Mesendoderm (in vitro differentiated cells): Measurements from ENCODE around the gene MTPN.

Experiments used
- DNase-seq: peaks from one replicate; pipeline ENCODE4 v3.0.0; 2013
- H2AK5ac ChIP-seq: 2 replicates; pipeline ENCODE4 v1.6.1; 2013; ENCODE audit warnings: low read length, inconsistent platforms
- H2BK120ac ChIP-seq: 2 replicates; pipeline ENCODE4 v1.6.1; 2013; ENCODE audit warnings: low read depth, mild to moderate bottlenecking, low read length, moderate library complexity, mixed read lengths
- H2BK15ac ChIP-seq: replicated peaks from 2 replicates; pipeline ENCODE4 v1.6.1; 2013; ENCODE audit warnings: low read depth, mild to moderate bottlenecking, moderate library complexity
- H2BK5ac ChIP-seq: 2 replicates; pipeline ENCODE4 v1.6.1; 2013; ENCODE audit warnings: low read length, inconsistent platforms
- H3K18ac ChIP-seq: 2 replicates; pipeline ENCODE4 v1.6.1; 2013; ENCODE audit warnings: mild to moderate bottlenecking, low read length, mixed read lengths
- H3K23ac ChIP-seq: one replicate; pipeline ENCODE4 v1.6.1; 2013; ENCODE audit warnings: low read length
- H3K27ac ChIP-seq: 2 replicates; pipeline ENCODE4 v1.5.1; 2013; ENCODE audit warnings: low read depth, mild to moderate bottlenecking, inconsistent platforms, low read length, moderate library complexity
- H3K27me3 ChIP-seq: 2 replicates; pipeline ENCODE4 v1.6.1; 2013; ENCODE audit warnings: low read length, control low read depth, mild to moderate bottlenecking, inconsistent platforms; ENCODE audit not compliant: insufficient read depth, poor library complexity
- H3K36me3 ChIP-seq: 2 replicates; pipeline ENCODE4 v1.6.1; 2013; ENCODE audit warnings: low read length, inconsistent platforms; ENCODE audit not compliant: control insufficient read depth, insufficient read depth
- H3K4ac ChIP-seq: one replicate; pipeline ENCODE4 v1.6.1; 2013; ENCODE audit warnings: low read depth, mild to moderate bottlenecking, low read length, moderate library complexity
- H3K4me1 ChIP-seq: 2 replicates; pipeline ENCODE4 v1.6.1; 2013; ENCODE audit warnings: low read depth, low read length, inconsistent platforms; ENCODE audit not compliant: control insufficient read depth
- H3K4me2 ChIP-seq: 2 replicates; pipeline ENCODE4 v1.6.1; 2013; ENCODE audit warnings: low read length
- H3K4me3 ChIP-seq: 2 replicates; pipeline ENCODE4 v1.5.1; 2013; ENCODE audit warnings: mild to moderate bottlenecking, low read length
- H3K56ac ChIP-seq: one replicate; pipeline ENCODE4 v1.6.1; 2013; ENCODE audit warnings: low read length
- H3K79me1 ChIP-seq: 2 replicates; pipeline ENCODE4 v1.6.1; 2013; ENCODE audit warnings: low read length, inconsistent platforms
- H3K79me2 ChIP-seq: 2 replicates; pipeline ENCODE4 v1.6.1; 2013; ENCODE audit warnings: mild to moderate bottlenecking, low read length; ENCODE audit not compliant: control insufficient read depth, insufficient read depth
- H3K9ac ChIP-seq: 2 replicates; pipeline ENCODE4 v1.6.1; 2013; ENCODE audit warnings: low read length, inconsistent platforms
- H4K5ac ChIP-seq: one replicate; pipeline ENCODE4 v1.6.1; 2013; ENCODE audit warnings: low read length
- H4K8ac ChIP-seq: one replicate; pipeline ENCODE4 v1.6.1; 2013; ENCODE audit warnings: low read depth, mild to moderate bottlenecking, control low read depth, low read length, moderate library complexity
- WGBS: extraction: QIAGEN DNeasy Blood & Tissue Kit; methylation state at CpG from one replicate; pipeline ENCODE4 v1.1.7; 2013; ENCODE audit warnings: low lambda C conversion rate, missing lambda C conversion rate; ENCODE audit not compliant: insufficient coverage; ENCODE audit errors: extremely low coverage; 5-methylcytosine and 5-hydroxymethylcytosine counted together

Gene MTPN

GRCh38 chr7:135939261-135939812 is 37.8 kb downstream of the MTPN start:
- Histone ChIP-seq H3K9ac (no peak overlapping the region), H3K79me1 (peaks cover 13% of the 10 kb centered on the region), H2BK15ac (no peak overlapping the region), H3K56ac (no peak overlapping the region), H2BK120ac (no peak overlapping the region), H3K18ac (no peak overlapping the region), H2AK5ac (no peak overlapping the region), H3K4me1 (peaks cover 6% of the 10 kb centered on the region), H3K79me2 (peaks cover 7% of the 10 kb centered on the region), H3K23ac (no peak overlapping the region), H3K27ac (no peak overlapping the region), H4K5ac (no peak overlapping the region), H3K4me3 (no peak overlapping the region), H3K4me2 (no peak overlapping the region), H3K4ac (no peak overlapping the region), H3K27me3 (no peaks in the 10 kb centered on the region), H2BK5ac (no peak overlapping the region), H4K8ac (no peak overlapping the region), H3K36me3 (no peaks in the 10 kb centered on the region)
- peak; percentile 53 for DNase-seq
- WGBS = no CpG with 5 or more reads among the region's 8 CpGs

GRCh38 chr7:135938563-135938962 is 38.6 kb downstream of the MTPN start:
- Histone ChIP-seq H2AK5ac (no peak overlapping the region), H3K4me1 (peaks cover 8% of the 10 kb centered on the region), H2BK120ac (no peak overlapping the region), H3K4me3 (no peak overlapping the region), H3K9ac (no peak overlapping the region), H4K8ac (no peak overlapping the region), H3K56ac (no peak overlapping the region), H3K27ac (no peak overlapping the region), H2BK5ac (no peak overlapping the region), H3K4me2 (no peak overlapping the region), H3K36me3 (no peaks in the 10 kb centered on the region), H3K4ac (no peak overlapping the region), H3K18ac (no peak overlapping the region), H3K79me1 (peaks cover 15% of the 10 kb centered on the region), H4K5ac (no peak overlapping the region), H3K79me2 (peaks cover 7% of the 10 kb centered on the region), H3K23ac (no peak overlapping the region), H3K27me3 (no peaks in the 10 kb centered on the region), H2BK15ac (no peak overlapping the region)
- DNase-seq = no peak
- no CpG with 5 or more reads among the region's 3 CpGs for WGBS

GRCh38 chr7:135938086-135938485 is 39.1 kb downstream of the MTPN start:
- H2BK15ac ChIP-seq = no peak overlapping the region
- no peak overlapping the region for H3K4ac ChIP-seq
- H2AK5ac ChIP-seq = no peak overlapping the region
- H3K18ac ChIP-seq = no peak overlapping the region
- peaks cover 8% of the 10 kb centered on the region for H3K4me1 ChIP-seq
- no peak overlapping the region for H3K9ac ChIP-seq
- H3K27ac ChIP-seq = no peak overlapping the region
- H3K56ac ChIP-seq = no peak overlapping the region
- no peak overlapping the region for H2BK5ac ChIP-seq
- H4K8ac ChIP-seq = no peak overlapping the region
- H3K27me3 ChIP-seq = no peaks in the 10 kb centered on the region
- H3K79me1 ChIP-seq = peaks cover 15% of the 10 kb centered on the region
- H2BK120ac ChIP-seq = no peak overlapping the region
- H3K23ac ChIP-seq = no peak overlapping the region
- no peak overlapping the region for H3K4me2 ChIP-seq
- no peak for DNase-seq
- no peaks in the 10 kb centered on the region for H3K36me3 ChIP-seq
- peaks cover 7% of the 10 kb centered on the region for H3K79me2 ChIP-seq
- H3K4me3 ChIP-seq = no peak overlapping the region
- no peak overlapping the region for H4K5ac ChIP-seq

- H3K36me3 ChIP-seq = no peaks in the 10 kb centered on the region
- no peaks in the 10 kb centered on the region for H3K27me3 ChIP-seq
- H3K79me1 ChIP-seq = peaks cover 15% of the 10 kb centered on the region
- H2BK5ac ChIP-seq = no peak overlapping the region
- H2AK5ac ChIP-seq = no peak overlapping the region
- no peak overlapping the region for H3K27ac ChIP-seq
- H2BK15ac ChIP-seq = no peak overlapping the region
- no peak overlapping the region for H3K56ac ChIP-seq
- H3K4me3 ChIP-seq = no peak overlapping the region
- H2BK120ac ChIP-seq = no peak overlapping the region
- no peak overlapping the region for H3K23ac ChIP-seq
- H3K18ac ChIP-seq = no peak overlapping the region
- H4K5ac ChIP-seq = no peak overlapping the region
- H3K9ac ChIP-seq = no peak overlapping the region
- H3K4ac ChIP-seq = no peak overlapping the region
- peaks cover 8% of the 10 kb centered on the region for H3K4me1 ChIP-seq
- no peak overlapping the region for H3K4me2 ChIP-seq
- peaks cover 7% of the 10 kb centered on the region for H3K79me2 ChIP-seq
- no CpG with 5 or more reads among the region's 2 CpGs for WGBS
- H4K8ac ChIP-seq = no peak overlapping the region
- DNase-seq = peak; percentile 79
Measured at GRCh38 chr7:135936497-135937217, 40.5 kb downstream of the MTPN start.

GRCh38 chr7:135934651-135935050 is 42.5 kb downstream of the MTPN start:
- Histone ChIP-seq H3K4me1 (peaks cover 16% of the 10 kb centered on the region), H2BK15ac (no peak overlapping the region), H3K27ac (no peak overlapping the region), H3K18ac (no peak overlapping the region), H2AK5ac (no peak overlapping the region), H3K4me3 (no peak overlapping the region), H3K79me2 (peaks cover 11% of the 10 kb centered on the region), H3K36me3 (no peaks in the 10 kb centered on the region), H3K79me1 (peaks cover 19% of the 10 kb centered on the region), H4K5ac (no peak overlapping the region), H3K4me2 (no peak overlapping the region), H2BK5ac (no peak overlapping the region), H3K27me3 (no peaks in the 10 kb centered on the region), H3K23ac (no peak overlapping the region), H3K4ac (no peak overlapping the region), H2BK120ac (no peak overlapping the region), H3K56ac (no peak overlapping the region), H4K8ac (no peak overlapping the region), H3K9ac (no peak overlapping the region)
- no peak for DNase-seq
- WGBS = no CpG with 5 or more reads among the region's 2 CpGs
